B cell (primary cell): ENCODE results near the gene ABCA12. TPM values are rescaled to one million over a fixed set of nuclear protein-coding genes. Genes with fewer than 3 reads are reported as not detected.

Experiments
- ATAC-seq: fragments of 200-7000 bp; cut with Tn5 transposase; one replicate; pipeline ENCODE4 v1.10.0; 2021; ENCODE audit warnings: low read depth, mild to moderate bottlenecking, moderate number of reproducible peaks, moderate library complexity
- CTCF ChIA-PET: fragments of 350-600 bp; sonication (Branson Sonifier 250); formaldehyde crosslinking; loops from one replicate; lab custom pipeline; 2021; ENCODE audit warnings: antibody characterized with exemption, inconsistent platforms; lab: Charles Lee
- POLR2A ChIA-PET: fragments of 350-600 bp; sonication (Branson Sonifier 250); formaldehyde crosslinking; loops from one replicate; lab custom pipeline; 2021; ENCODE audit warnings: antibody characterized with exemption; lab: Charles Lee
- DNase-seq: peaks from one replicate; pipeline ENCODE4 v3.0.0; 2013
- H2AFZ ChIP-seq: 2 replicates; pipeline ENCODE4 v1.6.1; 2012; ENCODE audit warnings: mild to moderate bottlenecking, low read depth, low read length; ENCODE audit not compliant: insufficient read depth, poor library complexity, severe bottlenecking
- H3K27ac ChIP-seq, 2 donors: 1 replicate in 1 of 2; 2 replicates in 1 of 2; pipeline ENCODE4 v1.5.1; 2012 to 2013; ENCODE audit warnings: low read length in 2 of 2, mild to moderate bottlenecking in 2 of 2, moderate library complexity in 1 of 2
- H3K27me3 ChIP-seq, 4 experiments: fragments of 200-600 bp in 1 of 4; sonication (generic) in 1 of 4; replicated peaks in 1 of 4; 1 replicate in 2 of 4; 2 replicates in 2 of 4; pipeline versions ENCODE4 v1.6.1 to v1.7.0; 2013 to 2016; ENCODE audit warnings: low read length in 3 of 4, mild to moderate bottlenecking in 2 of 4, mixed read lengths in 1 of 4, moderate library complexity in 1 of 4; ENCODE audit not compliant: insufficient read depth in 4 of 4, control insufficient read depth in 3 of 4; ENCODE audit errors: control extremely low read depth in 1 of 4
- H3K36me3 ChIP-seq, 2 experiments: replicated peaks in 1 of 2; 1 replicate in 1 of 2; 2 replicates in 1 of 2; pipeline versions ENCODE4 v1.6.1 to v1.7.1; 2013; ENCODE audit warnings: low read length in 1 of 2; ENCODE audit not compliant: insufficient read depth in 2 of 2, control insufficient read depth in 1 of 2; ENCODE audit errors: control extremely low read depth in 1 of 2, extremely low read depth in 1 of 2
- H3K4me1 ChIP-seq, 2 donors: fragments of 200-600 bp in 1 of 2; sonication (generic) in 1 of 2; 1 replicate in 1 of 2; 2 replicates in 1 of 2; pipeline versions ENCODE4 v1.5.1 to v1.6.1; 2013 to 2017; ENCODE audit warnings: low read length in 2 of 2; ENCODE audit not compliant: control insufficient read depth in 2 of 2, insufficient read depth in 2 of 2
- H3K4me2 ChIP-seq: replicated peaks from 2 replicates; pipeline ENCODE3; 2012; ENCODE audit warnings: mild to moderate bottlenecking, low read depth, low read length; ENCODE audit not compliant: poor library complexity, severe bottlenecking
- H3K4me3 ChIP-seq, 5 experiments: fragments of 200-600 bp in 1 of 5; sonication (generic) in 1 of 5; 1 replicate in 3 of 5; 2 replicates in 2 of 5; pipeline versions ENCODE4 v1.5.1 to v1.7.0; 2011 to 2016; ENCODE audit warnings: low read length in 4 of 5, mild to moderate bottlenecking in 4 of 5, low read depth in 2 of 5, control low read depth in 1 of 5, moderate library complexity in 1 of 5; ENCODE audit not compliant: insufficient read depth in 1 of 5; ENCODE audit errors: control extremely low read depth in 1 of 5, extremely low read depth in 1 of 5
- H3K79me2 ChIP-seq: fragments of 200-600 bp; sonication (generic); one replicate; pipeline ENCODE4 v1.6.0; 2016; ENCODE audit warnings: low read length; ENCODE audit not compliant: control insufficient read depth, insufficient read depth
- H3K9ac ChIP-seq: fragments of 200-600 bp; sonication (generic); 2 replicates; pipeline ENCODE4 v1.6.1; 2017; ENCODE audit warnings: mild to moderate bottlenecking, low read length, moderate library complexity
- H3K9me3 ChIP-seq, 3 donors: one replicate each; pipeline versions ENCODE4 v1.6.1 to v1.7.1; 2013; ENCODE audit warnings: low read length in 2 of 3; ENCODE audit not compliant: control insufficient read depth in 2 of 3, insufficient read depth in 1 of 3; ENCODE audit errors: control extremely low read depth in 1 of 3
- H4K20me1 ChIP-seq: 2 replicates; pipeline ENCODE4 v1.6.0; 2012; ENCODE audit warnings: mild to moderate bottlenecking, low read length; ENCODE audit not compliant: insufficient read depth, control insufficient read depth, poor library complexity, severe bottlenecking
- H3K27ac Mint-ChIP-seq: one replicate; pipeline ENCODE4 v1.8.0; 2021; ENCODE audit warnings: mixed read lengths
- H3K27me3 Mint-ChIP-seq: one replicate; pipeline ENCODE4 v1.8.0; 2021; ENCODE audit warnings: mixed read lengths
- H3K4me1 Mint-ChIP-seq: one replicate; pipeline ENCODE4 v1.8.0; 2021; ENCODE audit warnings: mixed read lengths
- H3K4me3 Mint-ChIP-seq: one replicate; pipeline ENCODE4 v1.8.0; 2021; ENCODE audit warnings: mixed read lengths
- H3K9me3 Mint-ChIP-seq: one replicate; pipeline ENCODE4 v1.8.0; 2022; ENCODE audit warnings: mixed read lengths; ENCODE audit not compliant: insufficient read depth
- CTCF ChIP-seq: fragments of 200-600 bp; IDR thresholded peaks from one replicate; pipeline ENCODE4 v1.8.0; 2022; ENCODE audit warnings: antibody characterized with exemption, mild to moderate bottlenecking
- EZH2 ChIP-seq: IDR thresholded peaks from 2 replicates; pipeline ENCODE4 v1.6.1; 2012; ENCODE audit warnings: borderline replicate concordance, low read depth, mild to moderate bottlenecking, moderate library complexity, low read length; ENCODE audit not compliant: insufficient read depth, poor library complexity, severe bottlenecking
- WGBS: methylation state at CpG from one replicate; pipeline ENCODE4 v1.1.5; 2013; ENCODE audit warnings: missing lambda C conversion rate; ENCODE audit not compliant: insufficient coverage; 5-methylcytosine and 5-hydroxymethylcytosine counted together
- intact Hi-C: fragments of 100-400 bp; cut with micrococcal nuclease; formaldehyde crosslinking; loops from one replicate; pipeline ENCODE4 v1.10.0; 2022
- polyA plus RNA-seq: library from polyadenylated mRNA; depleted of rRNA; stranded (reverse); fragments of >200 nt; gene quantifications from 2 replicates; pipeline ENCODE4 v1.2.3, GENCODE V29; 2012
- total RNA-seq, 2 donors: library from RNA; stranded (reverse); fragments of 120-200 nt in 1 of 2; gene quantifications; 1 replicate in 1 of 2; 2 replicates in 1 of 2; pipeline versions ENCODE4 v1.2.3 to v1.2.4, GENCODE V29; 2013 to 2022

Gene ABCA12
- total and polyA plus RNA-seq, 2 donors (not counting 1 experiment from before 2014, with no cell fraction given) = not detected

DNA sequence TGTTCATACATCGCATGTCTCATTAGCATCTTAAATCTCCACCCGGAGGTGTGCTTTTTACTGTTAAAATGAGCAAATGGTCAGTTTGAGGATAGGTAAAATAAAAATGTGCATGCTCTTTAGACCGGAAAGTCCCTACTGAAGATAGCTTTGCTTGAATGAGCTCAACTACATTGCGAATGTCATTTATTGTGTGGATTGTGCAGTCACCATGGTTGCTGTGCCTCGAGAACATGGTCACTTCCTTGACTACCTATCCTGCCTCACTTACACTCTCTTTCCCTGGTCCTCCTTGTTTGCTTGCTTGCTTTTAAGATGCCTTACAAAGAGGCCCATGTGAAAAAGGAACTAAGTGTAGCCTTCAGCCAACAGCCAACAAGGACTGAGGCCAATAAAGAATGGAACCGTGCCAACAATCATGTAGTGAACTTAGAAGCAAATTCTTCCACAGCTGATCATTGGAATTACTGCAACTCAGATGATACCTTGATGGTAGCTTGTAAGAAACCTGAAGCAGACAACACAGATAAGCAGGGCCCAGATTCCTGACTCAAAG lies 256.7 kb downstream of the ABCA12 start:
- H3K4me2 ChIP-seq = no peak overlapping the region
- TF ChIP-seq CTCF = no peak
- no peak for TF ChIP-seq EZH2
- no peak overlapping the region for H3K4me3 ChIP-seq
- H3K27ac ChIP-seq = no peak overlapping the region
- no peak overlapping the region for H3K9ac ChIP-seq
- POLR2A ChIA-PET = no interaction called here
- H3K79me2 ChIP-seq = no peaks in the 10 kb centered on the region
- H2AFZ ChIP-seq = no peak overlapping the region
- Mint-ChIP-seq H3K27ac (no peak overlapping the region), H3K9me3 (no peaks in the 10 kb centered on the region), H3K27me3 (no peaks in the 10 kb centered on the region), H3K4me3 (no peak overlapping the region), H3K4me1 (no peaks in the 10 kb centered on the region)
- 96% methylated on average over 4 of the region's 6 CpGs for WGBS
- intact Hi-C loops = no loop called here
- H3K27me3 ChIP-seq = no peaks in the 10 kb centered on the region
- no peaks in the 10 kb centered on the region for H3K4me1 ChIP-seq
- no peaks in the 10 kb centered on the region for H3K36me3 ChIP-seq
- H4K20me1 ChIP-seq = no peaks in the 10 kb centered on the region
- peaks cover 0 to 2% (median 0%) of the 10 kb centered on the region in 3 donors for H3K9me3 ChIP-seq
- ATAC-seq (no peak), DNase-seq (no peak)
- CTCF ChIA-PET = no interaction called here

Other genes starting within 250 kb of the ABCA12 start
- gene ATIC, start 173.4 kb upstream of the ABCA12 start, total RNA-seq = 80.4 and 80.6 TPM in 2 replicates
- gene ATIC, start 173.4 kb upstream of the ABCA12 start, polyA plus RNA-seq = 55.4 and 64.5 TPM in 2 replicates